Thoracic aorta (tissue), 2 donors: ENCODE results near the gene DDX24. TPM values are rescaled to one million over a fixed set of nuclear protein-coding genes. Genes with fewer than 3 reads are reported as not detected.

Source experiments
- ATAC-seq: fragments of 150-250 bp; one replicate; pipeline ENCODE4 v1.8.0; 2017; ENCODE audit warnings: low read depth; ENCODE audit not compliant: insufficient number of reproducible peaks, low FRiP score
- DNase-seq: peaks from one replicate; pipeline ENCODE4 v3.0.0-alpha.2; 2020; ENCODE audit warnings: low spot score
- H3K27ac ChIP-seq, 2 donors: fragments of 200-600 bp; sonication (generic); 1 replicate in 1 of 2; 2 replicates in 1 of 2; pipeline ENCODE4 v1.5.1; 2016; ENCODE audit warnings: mild to moderate bottlenecking in 2 of 2, moderate library complexity in 2 of 2
- H3K27me3 ChIP-seq: fragments of 200-600 bp; sonication (generic); replicated peaks from 2 replicates; pipeline ENCODE4 v1.6.0; 2016; ENCODE audit warnings: mild to moderate bottlenecking; ENCODE audit not compliant: insufficient read depth
- H3K36me3 ChIP-seq: fragments of 200-600 bp; sonication (generic); one replicate; pipeline ENCODE4 v1.5.1; 2016
- H3K4me1 ChIP-seq, 2 donors: fragments of 200-600 bp; sonication (generic); 1 replicate in 1 of 2; 2 replicates in 1 of 2; pipeline versions ENCODE4 v1.5.1 to v1.6.0; 2016; ENCODE audit warnings: low read depth in 2 of 2, mild to moderate bottlenecking in 1 of 2; ENCODE audit not compliant: control insufficient read depth in 1 of 2
- H3K4me3 ChIP-seq: fragments of 200-600 bp; sonication (generic); 2 replicates; pipeline ENCODE4 v1.5.1; 2016; ENCODE audit warnings: mild to moderate bottlenecking
- H3K9me3 ChIP-seq: fragments of 200-600 bp; sonication (generic); 2 replicates; pipeline ENCODE4 v1.5.1; 2016
- CTCF ChIP-seq: fragments of 200-600 bp; sonication (generic); IDR thresholded peaks from one replicate; pipeline ENCODE4 v1.5.1; 2019; ENCODE audit warnings: antibody characterized with exemption
- total RNA-seq, 2 donors: library from RNA; depleted of rRNA; stranded (reverse); fragments of >200 nt; gene quantifications; one replicate each; pipeline versions ENCODE4 v1.1.0 to v1.2.3, GENCODE V29; 2016

Gene DDX24
- total RNA-seq, 2 donors from 2014 or later: 139 to 228 TPM

GRCh38 chr14:94123868-94124267 lies 42.9 kb upstream of the DDX24 start:
- no peaks in the 10 kb centered on the region for H3K36me3 ChIP-seq
- DNase-seq (no peak), ATAC-seq (no peak)
- H3K27ac ChIP-seq: no peak overlapping the region
- H3K9me3 ChIP-seq: no peaks in the 10 kb centered on the region
- no peaks in the 10 kb centered on the region for H3K27me3 ChIP-seq
- TF ChIP-seq CTCF: no peak
- peaks cover under 1 to 12% of the 10 kb centered on the region in 2 donors for H3K4me1 ChIP-seq
- no peak overlapping the region for H3K4me3 ChIP-seq

- Histone ChIP-seq H3K36me3 (no peaks in the 10 kb centered on the region), H3K4me3 (no peak overlapping the region), H3K27me3 (no peaks in the 10 kb centered on the region), H3K9me3 (no peaks in the 10 kb centered on the region), H3K27ac (no peak overlapping the region), H3K4me1 (peaks cover 0 to 7% of the 10 kb centered on the region in 2 donors)
- no peak for ATAC-seq
- TF ChIP-seq CTCF: no peak
- no peak for DNase-seq
Measured at GRCh38 chr14:94123296-94123695, 42.3 kb upstream of the DDX24 start.

GRCh38 chr14:94122438-94122837 lies 41.4 kb upstream of the DDX24 start:
- no peak for ATAC-seq
- DNase-seq: no peak

DNA sequence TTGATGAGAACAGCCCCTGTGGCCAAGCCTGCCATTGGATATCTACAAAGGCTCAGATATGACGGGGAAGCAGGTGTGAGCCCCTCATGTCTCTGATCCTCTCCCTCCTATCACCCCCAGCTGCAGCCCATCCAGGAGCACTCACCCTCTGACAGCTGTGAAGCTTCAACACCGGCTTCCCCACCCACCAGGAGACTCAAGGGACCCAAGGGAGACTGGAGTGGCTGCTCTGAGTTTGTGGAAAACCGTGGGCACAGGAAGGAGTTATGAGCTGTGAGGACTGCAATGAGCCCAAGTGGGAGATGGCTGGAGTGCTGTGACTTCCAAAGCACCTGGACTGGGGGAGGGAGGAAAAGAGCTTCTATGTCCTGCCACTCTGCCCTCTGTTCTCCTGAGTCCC lies 40.5 kb upstream of the DDX24 start:
- H3K4me3 ChIP-seq: no peak overlapping the region
- no peak for DNase-seq
- H3K27ac ChIP-seq: no peak overlapping the region
- TF ChIP-seq CTCF: no peak
- no peaks in the 10 kb centered on the region for H3K27me3 ChIP-seq
- no peak for ATAC-seq
- H3K9me3 ChIP-seq: no peaks in the 10 kb centered on the region
- no peaks in the 10 kb centered on the region for H3K36me3 ChIP-seq
- peaks cover 0 to 7% of the 10 kb centered on the region in 2 donors for H3K4me1 ChIP-seq

More at GRCh38 chr14:94122438-94122837, 41.4 kb upstream of the DDX24 start:
- no peaks in the 10 kb centered on the region for H3K9me3 ChIP-seq
- no peak for TF ChIP-seq CTCF
- H3K4me3 ChIP-seq: no peak overlapping the region
- no peaks in the 10 kb centered on the region for H3K36me3 ChIP-seq
- H3K4me1 ChIP-seq: peaks cover 0 to 7% of the 10 kb centered on the region in 2 donors
- no peaks in the 10 kb centered on the region for H3K27me3 ChIP-seq
- H3K27ac ChIP-seq: no peak overlapping the region

- no peak overlapping the region for H3K27ac ChIP-seq
- H3K27me3 ChIP-seq: no peaks in the 10 kb centered on the region
- ATAC-seq: no peak
- H3K9me3 ChIP-seq: no peaks in the 10 kb centered on the region
- no peak for DNase-seq
- peaks cover 0 to 7% of the 10 kb centered on the region in 2 donors for H3K4me1 ChIP-seq
- no peak for TF ChIP-seq CTCF
- no peaks in the 10 kb centered on the region for H3K36me3 ChIP-seq
- no peak overlapping the region for H3K4me3 ChIP-seq
Measured at GRCh38 chr14:94120667-94121340, 39.8 kb upstream of the DDX24 start.
